Lung (tissue), 12 donors: ENCODE results near the gene ANKHD1. TPM values are rescaled to one million over a fixed set of nuclear protein-coding genes. Genes with fewer than 3 reads are reported as not detected.

ENCODE experiments used
- ATAC-seq: fragments of 200-7000 bp; cut with Tn5 transposase; one replicate; pipeline ENCODE4 v1.9.1; 2020; ENCODE audit warnings: moderate number of reproducible peaks; ENCODE audit not compliant: insufficient read depth, low FRiP score
- DNase-seq, 3 donors: peaks; one replicate each; pipeline ENCODE4 v3.0.0-alpha.2; 2013 to 2017
- H3K27ac ChIP-seq, 2 donors: one replicate each; pipeline ENCODE4 v1.5.1; 2013; ENCODE audit warnings: mild to moderate bottlenecking in 2 of 2, moderate library complexity in 2 of 2, control low read depth in 1 of 2, inconsistent platforms in 1 of 2, low read depth in 1 of 2, low read length in 1 of 2
- H3K27me3 ChIP-seq, 3 donors: one replicate each; pipeline ENCODE4 v1.5.1; 2013; ENCODE audit warnings: low read length in 2 of 3; ENCODE audit not compliant: control insufficient read depth in 3 of 3, insufficient read depth in 3 of 3
- H3K36me3 ChIP-seq, 4 donors: one replicate each; pipeline ENCODE4 v1.5.1; 2013; ENCODE audit warnings: low read length in 4 of 4, mild to moderate bottlenecking in 1 of 4, moderate library complexity in 1 of 4; ENCODE audit not compliant: control insufficient read depth in 4 of 4, insufficient read depth in 4 of 4
- H3K4me1 ChIP-seq, 5 donors: one replicate each; pipeline ENCODE4 v1.5.1; 2013; ENCODE audit warnings: low read length in 5 of 5, mild to moderate bottlenecking in 2 of 5, moderate library complexity in 1 of 5; ENCODE audit not compliant: control insufficient read depth in 5 of 5, insufficient read depth in 5 of 5
- H3K4me3 ChIP-seq: one replicate; pipeline ENCODE4 v1.5.1; 2013; ENCODE audit warnings: mild to moderate bottlenecking, control low read depth, moderate library complexity
- H3K9ac ChIP-seq, 2 donors: one replicate each; pipeline ENCODE4 v1.5.1; 2013; ENCODE audit warnings: low read length in 2 of 2, control low read depth in 1 of 2; ENCODE audit not compliant: insufficient read depth in 1 of 2
- H3K9me3 ChIP-seq, 4 donors: one replicate each; pipeline ENCODE4 v1.5.1; 2013; ENCODE audit warnings: low read length in 3 of 4, mild to moderate bottlenecking in 1 of 4, moderate library complexity in 1 of 4; ENCODE audit not compliant: control insufficient read depth in 4 of 4, insufficient read depth in 3 of 4
- CTCF ChIP-seq: IDR thresholded peaks from 2 replicates; pipeline ENCODE4 v1.5.1; 2012; ENCODE audit warnings: mild to moderate bottlenecking; ENCODE audit errors: control extremely low read depth, extremely low read depth
- WGBS, 2 donors: extraction: QIAGEN DNeasy Blood & Tissue Kit; methylation state at CpG; one replicate each; pipeline ENCODE4 v1.1.7; 2013; 5-methylcytosine and 5-hydroxymethylcytosine counted together
- polyA plus RNA-seq, 2 donors: library from polyadenylated mRNA; stranded (reverse); fragments of 200-250 nt; gene quantifications; one replicate each; pipeline ENCODE4 v1.2.1, GENCODE V29; 2013
- total RNA-seq, 2 donors: library from RNA; depleted of rRNA in 1 of 2; stranded (reverse); fragments of >200 nt in 1 of 2; gene quantifications; one replicate each; pipeline ENCODE4 v1.2.1, GENCODE V29; 2014 to 2021
- donor health status: control.
- donor health status: control.
- donor health status: Bipolar disorder and iron deficiency.
- donor health status: healthy.
- donor health status: DM: yes; HTN: yes; CAD: no.

ANKHD1 gene
- total and polyA plus RNA-seq, 4 donors: 53.0 to 200 (median 90.8) TPM

GRCh38 chr5:140402258-140403074 lies 833 bp downstream of the ANKHD1 start:
- peak overlapping the region; percentile 90 for H3K4me3 ChIP-seq
- peak overlapping the region; percentile 73 to 98 for H3K27ac ChIP-seq
- DNase-seq (peak; percentile 57 to 67 (median 62)), ATAC-seq (no peak)
- H3K9me3 ChIP-seq: no peaks in the 10 kb centered on the region
- peaks cover 0 to 7% (median 0%) of the 10 kb centered on the region in 4 donors for H3K36me3 ChIP-seq
- H3K9ac ChIP-seq: peak overlapping the region; percentile 20 to 97
- H3K4me1 ChIP-seq: peaks cover 3 to 19% (median 7%) of the 10 kb centered on the region in 5 donors
- no peak for TF ChIP-seq CTCF
- 3% methylated on average over 35 to 36 of the region's 36 CpGs for WGBS, 2 donors
- H3K27me3 ChIP-seq: no peaks in the 10 kb centered on the region

- Histone ChIP-seq H3K9me3 (no peaks in the 10 kb centered on the region), H3K36me3 (peaks cover 0 to 7% (median 0%) of the 10 kb centered on the region in 4 donors), H3K4me3 (no peak overlapping the region), H3K9ac (no peak overlapping the region), H3K4me1 (peaks cover 3 to 19% (median 8%) of the 10 kb centered on the region in 5 donors), H3K27ac (no peak overlapping the region), H3K27me3 (no peaks in the 10 kb centered on the region)
- WGBS, 2 donors: 66 to 70% methylated on average over 5 of the region's 5 CpGs
- DNase-seq (no peak), ATAC-seq (no peak)
- TF ChIP-seq CTCF: no peak
Measured at GRCh38 chr5:140403613-140404012, 2.0 kb downstream of the ANKHD1 start.

GRCh38 chr5:140408750-140409241 lies 7.2 kb downstream of the ANKHD1 start:
- ATAC-seq: no peak
- Histone ChIP-seq H3K27ac (no peak overlapping the region), H3K4me1 (peaks cover 0 to 8% (median 4%) of the 10 kb centered on the region in 5 donors), H3K9ac (no peak overlapping the region), H3K27me3 (no peaks in the 10 kb centered on the region), H3K36me3 (peaks cover 0 to 2% (median under 1%) of the 10 kb centered on the region in 4 donors), H3K9me3 (no peaks in the 10 kb centered on the region), H3K4me3 (no peak overlapping the region)
- no peak for TF ChIP-seq CTCF
- DNase-seq: no peak
- 55 to 68% methylated on average over 4 of the region's 4 CpGs for WGBS, 2 donors
